OCI-LY1 (cell line): ENCODE results near the gene SCART1.

Experiments used
- EZH2 ChIP-seq: fragments of 200-600 bp; sonication (generic), shearing (Covaris generic); IDR thresholded peaks from 2 replicates; pipeline ENCODE4 v1.8.0; 2017; ENCODE audit warnings: borderline replicate concordance, mixed run types, mild to moderate bottlenecking, antibody characterized with exemption, low read length, moderate library complexity, mixed read lengths
- TF ChIP-seq, protein P1 (sequence below): fragments of 200-600 bp; sonication (generic), shearing (Covaris generic); IDR thresholded peaks from 2 replicates; pipeline ENCODE4 v1.5.1; 2017; ENCODE audit warnings: mild to moderate bottlenecking, antibody characterized with exemption, low read length, moderate library complexity, mixed read lengths

DNA sequence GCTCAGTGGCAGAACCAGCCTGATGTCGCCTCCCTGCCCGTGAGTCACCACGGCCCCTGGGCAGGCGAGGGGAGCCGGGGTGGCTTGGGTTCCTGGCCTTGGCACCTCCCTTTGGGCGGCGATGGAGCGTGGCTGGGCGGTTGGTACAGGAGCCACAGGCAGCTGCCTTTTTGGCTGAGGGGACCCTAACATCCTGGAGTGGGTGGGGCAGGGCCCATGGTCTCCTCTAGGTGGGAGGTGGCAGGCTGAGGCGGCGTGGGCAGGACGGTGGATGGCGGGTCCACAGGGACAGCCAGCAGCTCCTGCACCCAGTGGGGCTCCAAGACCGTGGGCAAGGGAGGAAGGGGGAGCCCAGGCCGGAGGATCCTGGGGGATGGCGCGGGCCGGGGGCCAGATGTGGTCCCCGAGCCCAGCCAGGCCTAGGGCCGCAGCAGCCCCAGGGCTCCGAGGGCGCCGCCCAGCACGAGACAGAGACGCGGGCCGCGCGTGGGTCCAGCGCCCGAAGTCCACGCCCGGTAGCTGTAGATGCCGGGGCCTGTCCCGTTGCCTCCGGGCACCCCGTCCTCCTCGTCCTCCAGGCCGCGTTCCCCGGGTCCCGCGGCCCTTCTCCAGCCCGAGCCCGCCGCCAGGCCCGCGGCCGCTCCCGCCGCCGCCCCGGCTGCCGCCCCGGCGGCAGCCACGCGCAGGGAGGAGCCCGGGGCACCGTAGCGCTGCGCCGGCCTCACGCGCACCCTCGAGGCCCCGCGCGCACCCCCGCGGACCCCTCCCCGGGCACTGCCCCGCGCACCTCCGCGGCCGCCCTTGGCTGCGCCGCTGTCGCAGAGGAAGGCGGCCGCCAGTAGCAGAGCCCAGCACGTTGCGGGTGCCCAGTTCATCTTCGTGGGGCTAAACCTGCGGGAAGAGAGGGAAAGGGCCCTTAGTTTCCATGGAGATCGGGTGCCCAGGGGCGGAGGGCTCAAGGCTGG, 30.7 kb upstream of the SCART1 start:
- TF ChIP-seq, protein P1, sequence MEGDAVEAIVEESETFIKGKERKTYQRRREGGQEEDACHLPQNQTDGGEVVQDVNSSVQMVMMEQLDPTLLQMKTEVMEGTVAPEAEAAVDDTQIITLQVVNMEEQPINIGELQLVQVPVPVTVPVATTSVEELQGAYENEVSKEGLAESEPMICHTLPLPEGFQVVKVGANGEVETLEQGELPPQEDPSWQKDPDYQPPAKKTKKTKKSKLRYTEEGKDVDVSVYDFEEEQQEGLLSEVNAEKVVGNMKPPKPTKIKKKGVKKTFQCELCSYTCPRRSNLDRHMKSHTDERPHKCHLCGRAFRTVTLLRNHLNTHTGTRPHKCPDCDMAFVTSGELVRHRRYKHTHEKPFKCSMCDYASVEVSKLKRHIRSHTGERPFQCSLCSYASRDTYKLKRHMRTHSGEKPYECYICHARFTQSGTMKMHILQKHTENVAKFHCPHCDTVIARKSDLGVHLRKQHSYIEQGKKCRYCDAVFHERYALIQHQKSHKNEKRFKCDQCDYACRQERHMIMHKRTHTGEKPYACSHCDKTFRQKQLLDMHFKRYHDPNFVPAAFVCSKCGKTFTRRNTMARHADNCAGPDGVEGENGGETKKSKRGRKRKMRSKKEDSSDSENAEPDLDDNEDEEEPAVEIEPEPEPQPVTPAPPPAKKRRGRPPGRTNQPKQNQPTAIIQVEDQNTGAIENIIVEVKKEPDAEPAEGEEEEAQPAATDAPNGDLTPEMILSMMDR: no peak
- no peak for TF ChIP-seq EZH2
